HG02852 (cell line): ENCODE results near the gene MGAT4A.
A peak's percentile ranks its signal among the peaks of the same experiment; 100 is the strongest.
"Not testable (repeated sequence)": the region's sequence is repeated elsewhere in the genome, so short reads cannot be mapped to it uniquely, and the experiment has no call there.

ENCODE experiments used
- ATAC-seq: cut with Tn5 transposase; IDR thresholded peaks from one replicate; pipeline ENCODE4 v1.9.1; 2021; ENCODE audit warnings: mild to moderate bottlenecking, moderate library complexity; ENCODE audit not compliant: unreplicated experiment

Gene MGAT4A

GRCh38 chr2:98608962-98609604 lies 121.8 kb downstream of the MGAT4A start:
- peak; percentile 19 for ATAC-seq

GRCh38 chr2:98608116-98608961 lies 122.6 kb downstream of the MGAT4A start, which contains the start of the genes COA5 and UNC50:
Gene COA5, minus strand, starts transcription at chr2:98608512. Its CDS starts 107 bp downstream, at chr2:98608405.
Gene UNC50, plus strand, starts transcription at chr2:98608589. Its CDS starts 1,171 bp downstream, at chr2:98609760.
- peak; percentile 83 for ATAC-seq

- ATAC-seq: no peak
Observed at GRCh38 chr2:98607741-98608115, 123.2 kb downstream of the MGAT4A start.

- ATAC-seq: no peak
Observed at GRCh38 chr2:98607104-98607503, 123.8 kb downstream of the MGAT4A start.

GRCh38 chr2:98606431-98606830 lies 124.5 kb downstream of the MGAT4A start:
- ATAC-seq: no peak

- ATAC-seq: no peak
Observed at GRCh38 chr2:98605076-98605475, 125.9 kb downstream of the MGAT4A start.

- no peak for ATAC-seq
Observed at GRCh38 chr2:98604547-98604946, 126.4 kb downstream of the MGAT4A start.

- peak; percentile 69 for ATAC-seq
Observed at GRCh38 chr2:98601532-98602132, 129.3 kb downstream of the MGAT4A start.

- no peak for ATAC-seq
Observed at GRCh38 chr2:98598781-98599428, 132.0 kb downstream of the MGAT4A start.

GRCh38 chr2:98594665-98595064 lies 136.3 kb downstream of the MGAT4A start:
- ATAC-seq: not testable (repeated sequence)

- ATAC-seq: no peak
Observed at GRCh38 chr2:98592565-98592964, 138.4 kb downstream of the MGAT4A start.

GRCh38 chr2:98589489-98589888 lies 141.4 kb downstream of the MGAT4A start:
- no peak for ATAC-seq

GRCh38 chr2:98588880-98589431 lies 142.0 kb downstream of the MGAT4A start:
- no peak for ATAC-seq

- no peak for ATAC-seq
Observed at GRCh38 chr2:98586551-98587140, 144.3 kb downstream of the MGAT4A start.

GRCh38 chr2:98585386-98585785 lies 145.5 kb downstream of the MGAT4A start:
- ATAC-seq: no peak

GRCh38 chr2:98583816-98584618 lies 146.9 kb downstream of the MGAT4A start:
- ATAC-seq: no peak

- ATAC-seq: no peak
Observed at GRCh38 chr2:98583276-98583675, 147.7 kb downstream of the MGAT4A start.

- ATAC-seq: no peak
Observed at GRCh38 chr2:98582523-98582922, 148.4 kb downstream of the MGAT4A start.

GRCh38 chr2:98580656-98581284 lies 150.2 kb downstream of the MGAT4A start:
- ATAC-seq: no peak
